Sigmoid colon (tissue), 4 donors: ENCODE measurements around the gene TRPV4.

Experiments
- CTCF ChIP-seq, 4 experiments: fragments of 450-650 bp in 3 of 4; fragments of 200-600 bp in 1 of 4; IDR thresholded peaks; one replicate each; pipeline ENCODE4 v1.5.1; 2016 to 2019; ENCODE audit warnings: antibody characterized with exemption in 4 of 4, mild to moderate bottlenecking in 3 of 4, moderate library complexity in 2 of 4
- EP300 ChIP-seq, 4 donors: sonication (generic); formaldehyde crosslinking; IDR thresholded peaks; one replicate each; pipeline ENCODE4 v1.6.1; 2017; ENCODE audit warnings: antibody characterized with exemption in 4 of 4
- POLR2AphosphoS5 ChIP-seq, 4 donors: sonication (generic); formaldehyde crosslinking; IDR thresholded peaks; one replicate each; pipeline ENCODE4 v1.6.1; 2017; ENCODE audit warnings: antibody characterized with exemption in 4 of 4

- no peak for TF ChIP-seq CTCF (IDR thresholded peaks at IDR 0.05)
- no peak for TF ChIP-seq EP300 (IDR thresholded peaks at IDR 0.05)
- TF ChIP-seq POLR2AphosphoS5 (IDR thresholded peaks at IDR 0.05), result no peak
These were observed 38.2 kb downstream of the TRPV4 start for GRCh38 chr12:109795023-109795422.
